Superior temporal gyrus (tissue), 1 donor: ENCODE results near the gene ADGRG2.

ENCODE experiments used
- DNase-seq: peaks from one replicate; pipeline ENCODE4 v3.0.0-alpha.2; 2016; ENCODE audit errors: extremely low spot score

ADGRG2 gene

GRCh38 chrX:19121898-19122640 is at the start of gene ADGRG2:
Gene ADGRG2, minus strand, starts transcription at chrX:19122468. Its CDS starts 53,634 bp downstream, at chrX:19068834.
- DNase-seq: no peak

- no peak for DNase-seq
Observed at GRCh38 chrX:19168609-19169008, 46.3 kb upstream of the ADGRG2 start.

- DNase-seq: no peak
Observed at GRCh38 chrX:19162851-19163250, 40.6 kb upstream of the ADGRG2 start.

GRCh38 chrX:19156186-19156585 is 33.9 kb upstream of the ADGRG2 start:
- DNase-seq: no peak

- DNase-seq: no peak
Observed at GRCh38 chrX:19152762-19153161, 30.5 kb upstream of the ADGRG2 start.

GRCh38 chrX:19137067-19137466 is 14.8 kb upstream of the ADGRG2 start:
- no peak for DNase-seq

- no peak for DNase-seq
Observed at GRCh38 chrX:19133784-19134183, 11.5 kb upstream of the ADGRG2 start.

- peak; percentile 12 for DNase-seq
Observed at GRCh38 chrX:19133231-19133630, 11.0 kb upstream of the ADGRG2 start.

GRCh38 chrX:19130628-19131027 is 8.4 kb upstream of the ADGRG2 start:
- DNase-seq: no peak

GRCh38 chrX:19129694-19130093 is 7.4 kb upstream of the ADGRG2 start:
- DNase-seq: no peak

GRCh38 chrX:19127649-19128168 is 5.4 kb upstream of the ADGRG2 start:
- DNase-seq: no peak

- DNase-seq: no peak
Observed at GRCh38 chrX:19122641-19123009, 357 bp upstream of the ADGRG2 start.

GRCh38 chrX:19121466-19121865 is 802 bp downstream of the ADGRG2 start:
- no peak for DNase-seq

GRCh38 chrX:19110642-19111041 is 11.6 kb downstream of the ADGRG2 start:
- DNase-seq: no peak

- no peak for DNase-seq
Observed at GRCh38 chrX:19107035-19107434, 15.2 kb downstream of the ADGRG2 start.

- no peak for DNase-seq
Observed at GRCh38 chrX:19100586-19100985, 21.7 kb downstream of the ADGRG2 start.

GRCh38 chrX:19097553-19098283 is 24.6 kb downstream of the ADGRG2 start:
- DNase-seq: no peak

- no peak for DNase-seq
Observed at GRCh38 chrX:19096586-19096985, 25.7 kb downstream of the ADGRG2 start.

- no peak for DNase-seq
Observed at GRCh38 chrX:19094654-19095053, 27.6 kb downstream of the ADGRG2 start.

GRCh38 chrX:19091596-19091995 is 30.7 kb downstream of the ADGRG2 start:
- no peak for DNase-seq

- DNase-seq: no peak
Observed at GRCh38 chrX:19089555-19090040, 32.7 kb downstream of the ADGRG2 start.

- no peak for DNase-seq
Observed at GRCh38 chrX:19086102-19086772, 36.0 kb downstream of the ADGRG2 start.
